HG03457 (cell line): ENCODE data around the gene MYO6.

ENCODE experiments used
- ATAC-seq: cut with Tn5 transposase; IDR thresholded peaks from one replicate; pipeline ENCODE4 v1.9.1; 2021; ENCODE audit warnings: moderate number of reproducible peaks; ENCODE audit not compliant: unreplicated experiment

MYO6 gene

GRCh38 chr6:75940564-75940963 is 191.5 kb downstream of the MYO6 start:
- no peak for ATAC-seq

GRCh38 chr6:75941509-75941908 is 192.5 kb downstream of the MYO6 start:
- ATAC-seq = no peak

GRCh38 chr6:75943381-75943780 is 194.3 kb downstream of the MYO6 start:
- no peak for ATAC-seq

GRCh38 chr6:75946146-75946831 is 197.2 kb downstream of the MYO6 start:
- ATAC-seq = no peak

GRCh38 chr6:75947935-75948334 is 198.9 kb downstream of the MYO6 start:
- no peak for ATAC-seq

- ATAC-seq = no peak
Observed at GRCh38 chr6:75952128-75952527, 203.1 kb downstream of the MYO6 start.

GRCh38 chr6:75963569-75963968 is 214.5 kb downstream of the MYO6 start:
- ATAC-seq = no peak

GRCh38 chr6:75968143-75968542 is 219.1 kb downstream of the MYO6 start:
- ATAC-seq = no peak
